WI38 (cell line): ENCODE data around the gene SSC5D.

Experiments used
- H3K4me3 ChIP-seq: 2 replicates; pipeline ENCODE4 v1.5.1; 2011; ENCODE audit warnings: low read depth, mild to moderate bottlenecking, control low read depth, low read length
- TF ChIP-seq, protein P1 (sequence below): IDR thresholded peaks from 2 replicates; pipeline ENCODE4 v1.5.1; 2012; ENCODE audit warnings: low read depth, mild to moderate bottlenecking, control low read depth, low read length

The SSC5D gene

DNA sequence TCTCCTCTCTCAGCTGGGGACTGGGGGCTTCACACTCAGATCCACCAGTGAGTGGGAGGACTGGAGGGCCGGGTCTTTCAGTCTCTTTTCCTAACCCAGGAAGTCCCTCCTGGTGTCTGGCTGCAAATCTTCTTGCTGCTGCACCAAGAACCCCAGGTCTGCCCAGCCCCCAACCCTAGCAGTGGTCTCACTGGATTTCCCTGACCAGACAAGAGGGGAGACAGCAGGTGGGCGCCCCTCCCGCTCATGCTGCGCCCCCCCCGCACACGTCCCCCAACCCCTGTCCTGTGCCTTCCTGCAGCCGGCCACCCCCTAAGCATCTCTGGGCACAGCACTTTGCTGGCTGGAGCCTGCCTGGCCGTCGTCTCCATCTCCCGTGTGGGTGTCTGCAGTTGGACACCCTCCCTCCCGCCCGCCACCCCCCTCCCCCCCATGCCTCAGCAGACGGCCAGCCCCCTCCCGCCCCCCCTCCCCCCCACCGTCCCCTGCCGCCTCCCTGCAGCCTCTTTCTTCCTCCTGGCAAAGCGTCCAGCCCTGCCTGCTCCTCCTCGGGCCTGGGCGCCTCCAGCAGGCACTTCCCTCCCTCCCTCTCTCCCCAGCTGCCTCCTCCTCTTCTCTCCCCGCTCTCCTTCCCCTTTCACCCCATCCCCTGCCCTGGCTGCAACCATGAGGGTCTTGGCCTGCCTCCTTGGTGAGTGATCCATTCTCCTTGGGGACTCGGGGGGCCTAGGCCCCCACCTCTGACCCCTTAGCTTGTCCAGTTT is at the start of gene SSC5D:
Gene SSC5D (plus strand): TSS at position 513 of the 764 bp plus-strand sequence. CDS start 154 bp downstream, at position 667.
- TF ChIP-seq, protein P1, sequence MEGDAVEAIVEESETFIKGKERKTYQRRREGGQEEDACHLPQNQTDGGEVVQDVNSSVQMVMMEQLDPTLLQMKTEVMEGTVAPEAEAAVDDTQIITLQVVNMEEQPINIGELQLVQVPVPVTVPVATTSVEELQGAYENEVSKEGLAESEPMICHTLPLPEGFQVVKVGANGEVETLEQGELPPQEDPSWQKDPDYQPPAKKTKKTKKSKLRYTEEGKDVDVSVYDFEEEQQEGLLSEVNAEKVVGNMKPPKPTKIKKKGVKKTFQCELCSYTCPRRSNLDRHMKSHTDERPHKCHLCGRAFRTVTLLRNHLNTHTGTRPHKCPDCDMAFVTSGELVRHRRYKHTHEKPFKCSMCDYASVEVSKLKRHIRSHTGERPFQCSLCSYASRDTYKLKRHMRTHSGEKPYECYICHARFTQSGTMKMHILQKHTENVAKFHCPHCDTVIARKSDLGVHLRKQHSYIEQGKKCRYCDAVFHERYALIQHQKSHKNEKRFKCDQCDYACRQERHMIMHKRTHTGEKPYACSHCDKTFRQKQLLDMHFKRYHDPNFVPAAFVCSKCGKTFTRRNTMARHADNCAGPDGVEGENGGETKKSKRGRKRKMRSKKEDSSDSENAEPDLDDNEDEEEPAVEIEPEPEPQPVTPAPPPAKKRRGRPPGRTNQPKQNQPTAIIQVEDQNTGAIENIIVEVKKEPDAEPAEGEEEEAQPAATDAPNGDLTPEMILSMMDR: no peak
- H3K4me3 ChIP-seq: peak within 1 kb of the TSS; percentile 47

DNA sequence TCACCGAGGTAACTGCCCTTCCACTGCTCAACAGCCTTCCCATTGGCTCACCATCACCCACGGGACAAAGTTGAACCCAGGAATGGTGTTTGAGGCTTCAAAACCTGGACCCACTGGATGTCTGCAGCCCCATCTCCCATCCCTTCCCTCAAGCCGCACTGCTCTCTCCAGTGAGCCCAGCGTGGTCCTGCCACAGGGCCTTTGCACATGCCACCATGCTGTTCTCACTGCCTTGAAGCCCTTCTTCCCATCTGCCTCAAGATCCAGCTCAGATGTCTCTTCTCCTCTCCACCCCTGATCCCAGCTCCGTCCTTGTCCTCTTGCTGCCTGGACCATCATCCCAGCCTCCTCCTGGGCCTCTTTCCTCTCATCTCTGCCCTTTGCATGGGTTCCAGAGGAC is 49.2 kb upstream of the SSC5D start:
- TF ChIP-seq, protein P1: no peak
- H3K4me3 ChIP-seq: no peak overlapping the region

DNA sequence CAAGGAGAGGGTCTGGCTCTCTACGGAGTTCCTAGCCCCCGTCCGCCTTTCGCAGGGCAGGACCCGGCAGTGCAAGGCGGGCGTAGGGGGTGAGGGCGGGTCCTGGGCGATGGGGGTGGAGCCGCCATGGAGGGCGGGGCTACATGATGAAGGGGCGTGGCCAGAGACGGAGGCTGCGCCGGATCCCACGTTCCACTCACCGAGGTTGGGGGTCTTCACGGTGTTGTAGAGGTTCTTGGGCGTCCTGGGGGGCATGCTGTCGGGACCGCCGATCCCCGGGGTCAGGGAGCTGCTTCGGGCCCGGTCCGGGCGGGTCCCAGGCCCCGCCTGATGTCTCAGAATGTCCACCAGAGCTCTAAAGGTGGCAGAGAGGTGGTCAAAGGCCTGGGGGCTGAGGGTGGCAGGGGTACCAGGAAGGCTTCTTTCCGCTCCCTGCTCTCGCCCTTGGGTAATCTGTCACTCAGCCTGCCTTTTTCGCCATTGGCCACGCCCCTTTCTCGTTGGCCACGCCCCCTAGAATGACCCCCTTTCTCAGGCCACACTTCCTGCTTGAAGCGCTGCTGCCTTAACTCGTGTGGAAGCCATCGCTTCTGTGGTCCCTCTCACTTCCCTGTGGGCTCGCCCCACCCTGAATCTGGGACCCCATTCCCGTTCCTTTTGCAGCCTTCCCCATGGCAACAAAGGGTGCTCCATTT is 47.7 kb upstream of the SSC5D start:
- H3K4me3 ChIP-seq: no peak overlapping the region
- TF ChIP-seq, protein P1: no peak

DNA sequence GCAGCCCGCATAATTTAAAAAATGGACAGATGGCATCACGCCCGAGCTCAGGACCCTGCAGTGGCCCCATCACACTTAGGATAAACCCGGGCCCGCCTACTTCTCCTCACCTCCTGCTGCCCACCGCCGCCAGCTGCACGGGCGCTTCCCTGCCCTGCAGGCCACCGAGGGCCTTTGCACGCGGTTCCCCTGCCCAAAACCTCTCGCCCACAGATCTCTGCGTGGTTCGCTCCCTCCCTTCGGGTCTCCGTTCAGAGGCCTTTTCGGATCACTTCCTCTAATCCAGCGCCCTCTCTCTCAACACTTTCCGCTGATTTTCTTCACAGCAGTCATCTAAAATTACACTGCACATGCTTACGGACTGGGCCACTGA is 46.9 kb upstream of the SSC5D start:
- TF ChIP-seq, protein P1: no peak
- H3K4me3 ChIP-seq: no peak overlapping the region

DNA sequence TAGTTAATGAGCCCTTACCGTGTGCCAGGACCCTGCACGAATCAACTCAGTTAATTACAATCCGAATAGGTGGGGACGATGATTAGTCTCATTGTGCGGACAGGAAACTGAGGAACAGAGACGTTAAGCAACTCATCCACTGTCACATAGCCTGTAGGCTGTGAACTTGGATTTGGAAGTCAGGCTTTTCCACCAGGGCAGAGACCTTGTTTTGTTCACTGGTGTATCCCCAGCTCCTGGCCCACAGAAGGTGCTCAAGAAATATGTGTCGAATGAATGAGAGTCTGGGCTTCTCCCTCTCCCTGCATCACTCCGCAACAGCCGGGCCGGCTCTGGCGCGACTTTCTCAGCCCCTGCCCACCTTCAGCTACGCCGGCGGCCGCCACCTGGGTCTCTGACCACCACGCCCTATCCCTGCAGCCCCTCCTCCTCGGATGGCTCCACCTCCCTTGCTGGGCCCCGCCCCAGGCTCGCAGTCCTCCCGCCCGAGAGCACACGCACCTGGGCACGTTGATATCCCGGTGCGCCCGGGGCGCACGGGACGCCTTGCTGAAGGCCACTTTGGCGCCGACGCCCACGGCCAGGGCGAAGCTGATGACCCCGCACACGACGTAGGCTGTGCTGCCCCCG is 46.4 kb upstream of the SSC5D start:
- TF ChIP-seq, protein P1: no peak
- no peak overlapping the region for H3K4me3 ChIP-seq

DNA sequence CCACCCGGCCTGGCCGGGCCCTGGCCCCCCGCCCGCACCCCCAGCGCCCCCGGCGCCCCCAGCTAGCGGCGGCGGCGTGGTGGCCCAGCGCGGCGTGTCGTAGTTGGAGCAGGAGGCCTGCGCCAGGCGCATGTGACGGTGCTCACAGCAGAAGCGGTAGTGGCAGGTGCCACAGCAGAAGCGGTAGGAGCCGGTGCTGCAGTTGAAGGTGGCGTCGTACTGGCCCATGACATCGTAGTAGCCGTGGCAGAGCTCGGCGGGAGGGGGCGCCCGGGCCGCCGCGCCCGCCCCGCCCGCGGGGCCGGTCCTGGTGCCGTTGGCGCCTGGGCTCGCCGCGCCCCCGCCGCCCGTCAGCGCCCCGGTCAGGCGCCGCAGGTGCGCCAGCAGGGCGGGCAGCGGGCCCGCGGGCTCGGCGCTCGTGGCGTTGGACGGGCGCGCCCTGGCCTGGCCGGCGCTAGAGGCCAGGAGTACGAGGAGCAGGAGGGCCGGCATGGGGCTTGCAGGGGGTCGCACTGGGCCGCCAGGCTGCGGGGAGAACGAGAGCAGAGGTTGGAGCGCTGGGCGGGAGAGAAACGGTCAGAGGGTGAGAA is 45.8 kb upstream of the SSC5D start:
- TF ChIP-seq, protein P1: no peak
- no peak overlapping the region for H3K4me3 ChIP-seq
